Chondrocyte (in vitro differentiated cells): Measurements from ENCODE around the gene UBA7. TPM values are rescaled to one million over a fixed set of nuclear protein-coding genes. Genes with fewer than 3 reads are reported as not detected.

ENCODE experiments used
- DNase-seq: peaks from one replicate; pipeline ENCODE4 v3.0.0; 2021; ENCODE audit warnings: mixed read lengths, low spot score
- H3K27ac Mint-ChIP-seq: one replicate; pipeline ENCODE4 v1.8.0; 2021; ENCODE audit warnings: mild to moderate bottlenecking, moderate library complexity, mixed read lengths; ENCODE audit not compliant: unreplicated experiment
- H3K27me3 Mint-ChIP-seq: 2 replicates; pipeline ENCODE4 v1.8.0; 2021; ENCODE audit warnings: low read depth, mixed read lengths
- H3K36me3 Mint-ChIP-seq: 2 replicates; pipeline ENCODE4 v1.8.0; 2021; ENCODE audit warnings: low read depth, mixed read lengths
- H3K4me1 Mint-ChIP-seq: 2 replicates; pipeline ENCODE4 v1.8.0; 2021; ENCODE audit warnings: low read depth, mild to moderate bottlenecking, mixed read lengths
- H3K4me3 Mint-ChIP-seq: one replicate; pipeline ENCODE4 v1.8.0; 2021; ENCODE audit warnings: mild to moderate bottlenecking, moderate library complexity, mixed read lengths; ENCODE audit not compliant: unreplicated experiment
- H3K9me3 Mint-ChIP-seq: 2 replicates; pipeline ENCODE4 v1.8.0; 2021; ENCODE audit warnings: low read depth, mixed read lengths
- total RNA-seq: library from RNA; stranded (reverse); gene quantifications from 3 replicates; pipeline ENCODE4 v1.2.1, GENCODE V29; 2021
- TF ChIP-seq, protein P1 (sequence below): fragments of 200-600 bp; sonication (generic); IDR thresholded peaks from 2 replicates; pipeline ENCODE4 v1.5.0; 2021; ENCODE audit warnings: antibody characterized with exemption, mild to moderate bottlenecking, moderate library complexity

UBA7 gene
- total RNA-seq, 1 donor from 2014 or later: 26.3 TPM

DNA sequence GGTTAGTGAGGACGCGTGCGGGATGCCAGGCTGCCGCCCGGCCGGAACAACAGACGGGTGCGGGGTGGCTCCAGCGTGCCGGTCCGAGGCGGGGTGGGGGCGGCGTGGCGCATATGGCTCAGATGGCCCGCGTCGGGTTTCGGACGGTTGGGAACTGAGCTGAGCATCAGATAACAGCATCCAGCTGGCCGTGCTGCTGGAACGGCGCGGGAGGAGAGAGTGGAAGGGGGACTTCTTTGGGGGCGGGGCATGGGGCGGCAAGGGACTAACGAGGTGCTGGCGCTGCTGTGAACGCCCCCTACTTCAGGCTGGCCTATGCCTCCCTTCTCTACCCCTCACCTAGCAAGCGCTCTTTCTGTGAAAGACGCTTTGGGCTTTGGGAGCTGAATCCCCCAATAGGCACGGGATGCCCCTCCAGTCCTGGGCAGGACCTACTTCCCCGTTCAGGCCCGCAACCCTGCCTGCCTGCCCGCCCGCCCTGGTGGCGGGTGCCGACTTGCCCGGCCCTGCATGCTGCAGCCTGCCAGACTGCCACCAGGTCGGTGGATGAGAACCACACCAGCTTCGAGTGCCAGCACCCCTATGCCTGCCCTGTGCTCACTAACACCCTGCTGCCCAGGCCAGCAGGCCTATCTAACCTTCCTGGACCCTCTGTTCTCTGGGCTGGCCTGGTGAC lies 10.2 kb downstream of the UBA7 start:
- Mint-ChIP-seq H3K27me3 (peaks cover 2% of the 10 kb centered on the region), H3K4me1 (peaks cover 58% of the 10 kb centered on the region), H3K27ac (peak overlapping the region; percentile 66), H3K9me3 (no peaks in the 10 kb centered on the region), H3K4me3 (peak overlapping the region; percentile 86), H3K36me3 (no peaks in the 10 kb centered on the region)
- TF ChIP-seq, protein P1, sequence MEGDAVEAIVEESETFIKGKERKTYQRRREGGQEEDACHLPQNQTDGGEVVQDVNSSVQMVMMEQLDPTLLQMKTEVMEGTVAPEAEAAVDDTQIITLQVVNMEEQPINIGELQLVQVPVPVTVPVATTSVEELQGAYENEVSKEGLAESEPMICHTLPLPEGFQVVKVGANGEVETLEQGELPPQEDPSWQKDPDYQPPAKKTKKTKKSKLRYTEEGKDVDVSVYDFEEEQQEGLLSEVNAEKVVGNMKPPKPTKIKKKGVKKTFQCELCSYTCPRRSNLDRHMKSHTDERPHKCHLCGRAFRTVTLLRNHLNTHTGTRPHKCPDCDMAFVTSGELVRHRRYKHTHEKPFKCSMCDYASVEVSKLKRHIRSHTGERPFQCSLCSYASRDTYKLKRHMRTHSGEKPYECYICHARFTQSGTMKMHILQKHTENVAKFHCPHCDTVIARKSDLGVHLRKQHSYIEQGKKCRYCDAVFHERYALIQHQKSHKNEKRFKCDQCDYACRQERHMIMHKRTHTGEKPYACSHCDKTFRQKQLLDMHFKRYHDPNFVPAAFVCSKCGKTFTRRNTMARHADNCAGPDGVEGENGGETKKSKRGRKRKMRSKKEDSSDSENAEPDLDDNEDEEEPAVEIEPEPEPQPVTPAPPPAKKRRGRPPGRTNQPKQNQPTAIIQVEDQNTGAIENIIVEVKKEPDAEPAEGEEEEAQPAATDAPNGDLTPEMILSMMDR: peak; percentile 28
- no peak for DNase-seq

DNA sequence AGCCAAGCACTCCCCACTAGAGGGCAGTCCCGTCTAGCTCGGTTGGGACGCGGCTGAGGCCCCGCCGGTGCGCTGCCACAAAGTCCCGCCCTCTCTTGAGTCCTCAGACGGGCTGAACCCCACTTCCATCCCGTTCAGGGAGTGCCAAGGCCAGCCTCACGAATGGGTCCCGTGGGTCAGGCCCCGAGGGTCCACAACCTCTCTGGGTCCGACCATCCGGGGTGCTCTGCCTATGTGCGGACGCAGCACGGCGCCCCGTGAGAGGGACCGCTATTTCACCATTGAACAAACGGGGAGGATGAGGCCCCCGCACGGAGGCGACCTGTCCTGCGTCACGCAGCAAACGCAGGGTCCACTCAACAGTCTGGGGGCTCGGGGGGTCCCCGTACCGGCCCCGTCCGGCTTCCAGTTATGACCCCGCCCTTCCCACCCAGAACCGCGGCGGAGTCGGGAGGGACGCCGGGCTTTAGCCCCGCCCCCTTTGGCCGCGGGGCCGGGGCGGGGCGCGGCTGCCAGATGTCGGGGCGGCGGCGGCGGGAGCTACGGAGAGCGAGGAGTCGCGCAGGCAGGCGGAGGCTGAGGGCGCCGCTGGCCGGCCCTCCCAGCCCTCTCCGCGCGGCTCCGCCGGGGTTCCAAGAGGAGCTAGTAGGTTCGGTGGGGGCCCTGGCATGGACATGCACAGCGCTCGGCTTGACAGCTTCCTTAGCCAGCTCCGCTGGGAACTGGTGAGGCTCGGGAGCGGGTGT lies 10.9 kb downstream of the UBA7 start, which contains the start of gene INKA1:
Gene INKA1 (plus strand): TSS at position 543 of the 746 bp plus-strand sequence. CDS start 132 bp downstream, at position 675.
- no peaks in the 10 kb centered on the region for H3K9me3 Mint-ChIP-seq
- H3K4me3 Mint-ChIP-seq: peak within 1 kb of the TSS; percentile 86
- TF ChIP-seq, protein P1: peak; percentile 96
- peaks cover 57% of the 10 kb centered on the region for H3K4me1 Mint-ChIP-seq
- no peak for DNase-seq
- no peaks in the 10 kb centered on the region for H3K36me3 Mint-ChIP-seq
- H3K27ac Mint-ChIP-seq: peak within 1 kb of the TSS; percentile 77
- peaks cover 2% of the 10 kb centered on the region for H3K27me3 Mint-ChIP-seq

DNA sequence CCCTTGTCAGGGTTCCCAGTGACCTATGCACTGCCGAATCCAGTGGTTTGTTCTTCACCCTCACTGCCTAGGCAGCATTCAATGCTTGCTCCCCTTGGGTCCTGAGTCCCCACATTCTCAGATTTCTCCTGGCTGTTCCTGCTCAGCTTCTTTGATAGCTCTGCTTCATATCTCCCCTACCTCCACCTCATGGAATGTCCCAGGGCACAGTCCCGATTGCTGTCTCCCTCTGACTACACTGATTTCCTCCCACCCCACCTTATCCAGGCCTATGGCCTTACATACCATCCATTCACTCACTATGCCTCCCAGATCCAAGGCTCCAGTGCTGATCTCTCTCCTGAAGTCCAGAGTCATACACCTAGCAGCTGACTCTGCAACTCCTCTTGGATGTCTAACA lies 12.6 kb downstream of the UBA7 start:
- Mint-ChIP-seq H3K36me3 (no peaks in the 10 kb centered on the region), H3K27me3 (peaks cover 2% of the 10 kb centered on the region), H3K4me1 (peaks cover 40% of the 10 kb centered on the region), H3K9me3 (no peaks in the 10 kb centered on the region), H3K27ac (no peak overlapping the region), H3K4me3 (no peak overlapping the region)
- TF ChIP-seq, protein P1: no peak
- no peak for DNase-seq

DNA sequence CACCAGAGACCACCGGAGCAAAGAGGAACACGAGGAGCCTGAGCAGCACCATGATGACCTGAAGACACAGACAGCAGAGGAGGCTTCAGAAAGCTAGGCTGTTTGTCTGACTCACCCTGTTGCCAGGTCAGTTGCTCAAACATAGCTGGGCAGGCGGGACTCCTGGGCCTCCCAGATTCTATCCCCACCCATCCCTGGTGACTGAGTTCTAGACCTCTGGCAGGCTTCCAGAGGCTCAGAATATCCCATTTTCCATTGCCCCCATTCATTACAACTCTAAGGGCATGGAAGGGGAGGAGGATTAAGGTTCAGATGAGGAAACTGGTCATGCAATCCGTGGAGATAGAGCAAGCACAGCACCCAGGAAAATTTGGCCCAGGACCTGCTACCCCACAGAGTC lies 14.0 kb downstream of the UBA7 start, which contains the start of gene CDHR4:
Gene CDHR4 (minus strand): TSS at position 113 of the 400 bp plus-strand sequence. CDS start 61 bp downstream, at position 52.
- H3K4me3 Mint-ChIP-seq: no peak within 1 kb of the TSS
- peaks cover 2% of the 10 kb centered on the region for H3K27me3 Mint-ChIP-seq
- H3K4me1 Mint-ChIP-seq: peaks cover 26% of the 10 kb centered on the region
- H3K36me3 Mint-ChIP-seq: no peaks in the 10 kb centered on the region
- H3K27ac Mint-ChIP-seq: no peak within 1 kb of the TSS
- H3K9me3 Mint-ChIP-seq: no peaks in the 10 kb centered on the region
- DNase-seq: no peak
- TF ChIP-seq, protein P1: no peak

DNA sequence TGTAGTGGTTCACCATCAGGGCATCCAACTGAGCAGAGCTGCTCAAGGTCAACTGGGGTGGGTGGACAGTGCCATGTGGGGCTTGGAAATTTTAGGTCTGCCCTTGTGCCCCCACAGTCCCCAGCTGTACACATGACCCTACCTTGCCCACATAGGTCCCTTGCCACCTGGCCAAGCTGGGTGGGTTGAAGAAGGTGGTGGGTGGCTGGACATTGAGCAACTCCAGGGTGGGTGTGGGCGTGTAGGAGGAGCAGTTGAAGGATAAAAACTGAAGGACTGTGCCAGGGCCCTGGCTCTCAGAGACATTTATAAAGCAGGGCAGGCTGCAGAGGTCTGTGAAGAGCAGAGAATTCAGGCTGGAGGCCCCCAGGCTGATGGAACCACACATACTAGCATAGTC lies 14.6 kb downstream of the UBA7 start:
- Mint-ChIP-seq H3K9me3 (no peaks in the 10 kb centered on the region), H3K27me3 (peaks cover 2% of the 10 kb centered on the region), H3K36me3 (no peaks in the 10 kb centered on the region), H3K4me1 (peaks cover 19% of the 10 kb centered on the region), H3K4me3 (no peak overlapping the region), H3K27ac (no peak overlapping the region)
- no peak for DNase-seq
- TF ChIP-seq, protein P1: no peak
